GM18499 (cell line): ENCODE results near the gene QDPR.
"Not testable (repeated sequence)": the region's sequence is repeated elsewhere in the genome, so short reads cannot be mapped to it uniquely, and the experiment has no call there.

Source experiments
- ATAC-seq: cut with Tn5 transposase; IDR thresholded peaks from one replicate; pipeline ENCODE4 v1.9.1; 2021; ENCODE audit warnings: moderate number of reproducible peaks; ENCODE audit not compliant: insufficient read depth, unreplicated experiment

Gene QDPR

GRCh38 chr4:17511950-17512795 lies at the start of gene QDPR:
TSS of gene QDPR (minus strand) at chr4:17512090. CDS start at chr4:17512054, 36 bp downstream.
- ATAC-seq, result peak; percentile 90

DNA sequence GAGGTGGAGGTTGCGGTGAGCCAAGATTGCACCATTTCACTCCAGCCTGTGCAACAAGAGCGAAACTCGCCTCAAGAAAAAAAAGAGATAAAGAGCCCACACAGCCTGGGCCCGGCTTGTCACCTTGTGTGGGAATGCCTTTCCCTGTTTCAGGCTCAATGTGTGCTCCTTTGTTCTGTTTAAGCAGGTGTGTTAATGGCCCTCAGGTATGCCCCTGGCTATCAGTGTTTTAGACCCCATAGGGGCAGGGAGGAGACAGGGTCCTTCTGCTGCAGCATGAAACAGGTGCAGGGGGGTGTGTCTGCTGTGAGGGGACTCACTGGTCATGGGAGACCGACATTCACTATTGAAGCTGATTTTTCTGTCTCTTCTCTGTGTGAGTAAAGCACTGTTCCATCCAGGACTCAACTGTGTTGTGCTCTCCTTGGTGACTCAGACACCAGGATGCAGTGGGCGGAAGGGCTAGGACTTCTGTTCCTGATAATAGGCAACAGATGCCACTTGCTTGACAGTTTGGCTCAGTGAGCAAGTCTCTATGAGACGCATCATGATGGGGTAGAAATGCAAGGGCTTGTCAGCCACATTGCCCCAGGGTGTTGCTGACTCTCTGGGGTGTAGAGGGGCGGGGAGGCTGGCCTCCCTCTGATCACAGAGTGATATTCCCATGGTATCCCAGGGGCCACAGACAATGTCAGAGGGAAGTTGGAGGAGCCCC lies 49.5 kb upstream of the QDPR start:
- ATAC-seq, result no peak

DNA sequence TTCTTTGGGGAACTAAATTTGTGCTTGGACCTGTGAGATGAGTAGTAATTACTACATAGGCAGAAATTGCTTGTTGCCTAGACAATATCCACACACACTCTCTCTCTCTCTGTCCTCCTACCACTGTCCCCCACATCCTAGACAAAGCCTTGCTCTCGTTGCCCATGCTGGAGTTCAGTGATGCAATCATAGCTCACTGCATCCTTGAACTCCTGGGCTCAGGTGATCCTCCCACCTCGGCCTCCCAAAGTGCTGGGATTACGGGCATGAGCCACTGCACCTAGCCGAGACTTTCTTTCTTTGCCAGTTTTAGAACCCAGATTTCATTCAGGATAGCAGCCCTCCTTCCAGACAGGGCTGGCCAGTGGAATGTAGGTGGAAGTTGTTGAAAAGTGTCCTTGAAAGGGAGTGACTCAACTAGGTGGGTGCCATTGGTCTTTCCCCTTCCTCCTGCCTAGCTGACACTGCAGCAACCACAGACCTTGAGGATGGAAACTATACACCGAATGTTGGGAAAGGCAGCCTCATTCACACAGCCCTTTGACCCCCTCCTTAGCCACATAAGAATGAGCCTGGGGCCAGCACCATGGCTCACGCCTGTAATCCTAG lies 48.3 kb upstream of the QDPR start:
- ATAC-seq, result no peak

DNA sequence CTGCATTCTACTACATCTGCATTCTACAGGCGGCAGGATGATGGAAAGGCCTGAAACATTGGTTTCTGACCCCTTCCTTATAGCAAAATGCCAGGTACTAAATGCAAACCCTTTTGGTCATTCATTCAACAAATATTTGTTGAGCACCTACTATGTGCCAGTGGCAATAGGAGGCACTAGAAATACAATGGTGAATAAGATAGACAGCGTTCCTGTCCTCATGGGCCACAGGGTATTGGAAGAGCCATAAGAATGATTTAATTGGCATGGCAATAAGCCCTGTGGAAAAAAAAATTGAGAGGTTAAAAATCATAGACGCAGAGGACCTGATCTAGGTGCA lies 47.8 kb upstream of the QDPR start:
- ATAC-seq, result no peak

GRCh38 chr4:17558941-17559708 lies 47.2 kb upstream of the QDPR start:
- ATAC-seq, result no peak

DNA sequence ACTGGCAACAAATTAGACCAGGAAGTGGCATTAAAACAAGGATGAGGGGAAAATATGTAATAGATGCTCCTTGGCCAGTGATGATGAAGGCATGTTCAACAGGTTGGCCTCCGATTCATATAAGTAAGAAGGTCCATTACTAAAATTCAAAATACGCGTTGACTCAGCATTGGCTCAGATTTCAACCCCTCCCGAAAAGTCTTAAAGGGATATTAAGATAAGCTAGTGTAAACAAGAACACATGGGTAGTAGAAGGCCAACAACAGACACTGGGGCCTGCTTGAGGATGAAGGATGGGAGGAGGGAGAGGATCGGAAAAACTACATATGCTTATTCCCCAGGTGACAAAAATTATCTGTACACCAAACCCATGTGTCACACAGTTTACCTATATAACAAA lies 46.0 kb upstream of the QDPR start:
- no peak for ATAC-seq

DNA sequence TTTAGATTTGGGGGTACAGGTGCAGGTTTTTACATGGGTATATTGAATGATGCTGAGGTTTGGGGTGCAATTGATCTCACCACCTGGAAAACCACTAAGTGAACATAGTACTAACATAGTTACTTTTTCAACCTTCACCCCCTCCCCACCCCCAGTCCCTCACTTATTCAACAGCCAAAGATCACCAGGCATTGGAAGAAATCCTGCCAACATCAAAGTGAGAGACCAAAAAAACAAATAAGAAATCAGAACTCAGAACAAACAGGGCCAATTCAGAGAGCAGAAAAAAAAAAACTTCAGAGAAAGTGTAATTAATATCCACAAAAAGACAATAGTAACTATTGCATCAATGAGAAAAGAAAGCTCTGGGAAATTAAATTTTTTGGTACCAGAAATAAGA lies 44.6 kb upstream of the QDPR start:
- no peak for ATAC-seq

DNA sequence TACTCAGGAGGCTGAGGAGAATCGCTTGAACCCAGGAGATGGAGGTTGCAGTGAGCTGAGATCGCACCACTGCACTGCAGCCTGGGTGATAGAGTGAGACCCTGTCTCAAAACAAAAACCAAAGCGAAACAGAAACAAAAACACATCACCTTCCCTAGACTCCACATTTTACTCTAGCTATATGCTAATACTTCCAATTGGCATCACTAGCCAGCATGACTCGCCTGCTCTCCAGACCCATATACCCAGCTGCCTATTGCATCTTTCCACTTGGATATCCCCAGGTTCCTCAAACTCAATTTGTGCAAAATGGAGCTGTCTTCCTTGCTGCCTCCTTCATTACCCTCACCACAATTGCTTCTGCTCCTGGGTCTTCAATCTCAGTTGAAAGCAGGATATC lies 42.7 kb upstream of the QDPR start:
- ATAC-seq, result no peak

GRCh38 chr4:17552427-17552826 lies 40.5 kb upstream of the QDPR start:
- ATAC-seq, result no peak

GRCh38 chr4:17550549-17550948 lies 38.7 kb upstream of the QDPR start:
- ATAC-seq, result no peak

DNA sequence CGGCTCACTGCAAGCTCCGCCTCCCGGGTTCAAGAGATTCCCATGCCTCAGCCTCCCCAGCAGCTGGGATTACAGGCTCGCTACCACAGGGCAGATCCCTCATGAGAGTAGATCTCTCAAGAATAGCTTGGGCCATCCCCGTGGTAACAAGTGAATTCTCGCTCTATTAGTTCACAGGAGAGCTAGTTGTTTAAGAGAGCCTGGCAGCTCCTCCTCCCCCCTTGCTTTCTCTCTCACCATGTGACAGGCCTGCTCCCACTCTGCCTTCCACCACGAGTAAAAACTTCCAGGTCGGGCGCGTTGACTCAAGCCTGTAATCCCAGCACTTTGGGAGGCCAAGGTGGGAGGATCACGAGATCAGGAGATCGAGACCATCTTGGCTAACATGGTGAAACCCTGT lies 34.8 kb upstream of the QDPR start:
- ATAC-seq, result no peak

- no peak for ATAC-seq
Observed at GRCh38 chr4:17546222-17546621, 34.3 kb upstream of the QDPR start.

- no peak for ATAC-seq
Observed at GRCh38 chr4:17545374-17546140, 33.7 kb upstream of the QDPR start.

DNA sequence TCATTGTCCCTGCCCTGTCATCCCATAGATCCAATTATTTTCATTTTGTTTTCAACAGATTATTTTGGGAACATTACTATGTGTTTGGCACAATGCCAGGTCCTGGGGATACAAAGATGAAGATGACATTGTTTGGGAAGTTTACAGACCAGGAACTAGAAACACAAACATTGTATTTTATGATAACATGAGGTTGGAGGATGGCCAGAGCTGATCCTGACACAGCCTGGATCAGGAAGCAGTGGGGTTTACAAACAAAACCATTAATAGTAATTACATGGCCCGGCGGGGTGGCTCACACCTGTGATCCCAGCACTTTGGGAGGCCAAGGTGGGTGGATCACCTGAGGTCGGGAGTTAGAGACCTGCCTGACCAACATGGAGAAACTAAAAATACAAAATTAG lies 32.9 kb upstream of the QDPR start:
- no peak for ATAC-seq

- ATAC-seq, result no peak
Observed at GRCh38 chr4:17544205-17544604, 32.3 kb upstream of the QDPR start.

DNA sequence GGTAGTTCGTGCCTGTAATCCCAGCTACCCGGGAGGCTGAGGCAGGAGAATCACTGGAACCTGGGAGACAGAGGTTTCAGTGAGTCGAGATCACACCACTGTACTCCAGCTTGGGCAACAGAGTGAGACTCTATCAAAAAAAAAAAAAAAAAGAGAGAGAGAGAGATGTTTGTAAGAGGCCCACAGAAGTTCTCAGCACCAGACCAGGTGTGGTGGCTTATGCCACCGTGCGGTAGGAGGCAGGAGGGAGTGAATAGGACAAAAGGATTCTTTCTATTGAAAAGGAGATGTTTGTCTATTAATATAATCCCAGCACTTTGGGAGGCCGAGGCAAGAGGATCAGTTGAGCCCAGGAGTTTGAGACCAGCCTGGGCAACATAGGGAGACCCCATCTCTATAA lies 25.2 kb upstream of the QDPR start:
- ATAC-seq, result not testable (repeated sequence)

GRCh38 chr4:17535906-17536305 lies 24.0 kb upstream of the QDPR start:
- ATAC-seq, result no peak

DNA sequence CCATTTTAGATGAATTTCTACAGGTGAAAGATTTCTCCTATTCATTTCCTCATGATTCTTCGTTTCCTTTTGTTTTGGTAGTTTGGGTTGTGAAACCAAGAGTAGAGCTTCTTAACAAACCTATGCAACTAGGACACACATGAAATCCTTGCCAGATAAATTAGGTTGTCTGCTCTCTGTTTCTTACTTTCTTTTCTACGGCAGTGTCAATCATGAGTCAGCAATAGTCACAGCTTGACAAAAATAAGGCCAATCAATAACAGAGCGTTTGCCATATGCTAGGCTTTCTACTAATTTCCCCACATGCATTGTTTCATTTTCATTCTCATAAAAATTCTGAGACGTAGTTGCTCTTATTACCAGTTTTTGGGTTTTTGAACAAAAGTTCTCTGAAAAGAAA lies 23.4 kb upstream of the QDPR start:
- ATAC-seq, result no peak

GRCh38 chr4:17534705-17535104 lies 22.8 kb upstream of the QDPR start:
- ATAC-seq, result no peak
